Right hindlimb (tissue), 1 donor: Measurements from ENCODE around the gene COP1.
"Not testable (repeated sequence)": the region's sequence is repeated elsewhere in the genome, so short reads cannot be mapped to it uniquely, and the experiment has no call there.

ENCODE experiments used
- DNase-seq: peaks from one replicate; pipeline ENCODE4 v3.0.0-alpha.2; 2018

COP1 gene

DNA sequence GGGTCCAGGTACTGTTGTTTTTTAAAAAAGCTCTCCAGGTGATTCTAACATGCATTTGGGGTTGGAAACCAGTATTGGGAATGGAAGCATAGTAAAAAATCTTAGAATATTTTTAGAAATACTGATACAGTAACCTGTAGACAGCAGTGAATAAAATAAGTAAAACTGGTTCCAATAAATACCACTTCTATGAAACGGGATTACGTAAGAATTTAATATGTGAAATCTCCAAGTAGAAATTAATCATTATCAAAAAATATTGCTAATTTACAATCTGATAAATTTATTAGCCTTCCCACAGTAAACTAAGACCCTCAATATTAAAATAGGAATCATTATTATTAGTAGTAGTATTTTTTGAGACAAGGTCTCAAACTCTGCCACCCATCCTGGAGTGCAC is 177.5 kb downstream of the COP1 start:
- no peak for DNase-seq

DNA sequence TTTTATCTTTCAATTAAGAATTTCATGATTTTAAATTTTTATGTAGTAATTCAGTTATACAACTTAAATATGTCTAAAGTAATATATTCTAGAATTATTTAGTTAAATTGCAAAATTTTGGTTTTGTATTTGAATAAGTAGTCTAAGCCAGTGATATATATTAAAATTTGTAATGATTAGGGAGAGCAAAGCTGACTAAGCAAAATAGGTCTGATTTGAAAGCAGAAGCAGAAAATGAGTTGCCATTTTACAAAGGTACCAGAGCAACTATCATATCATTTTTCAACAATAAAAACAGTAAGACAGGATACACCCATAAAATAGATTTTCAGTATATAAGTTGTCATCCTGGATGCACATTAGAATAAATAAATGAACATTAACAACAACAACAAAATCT is 177.9 kb downstream of the COP1 start:
- DNase-seq = no peak

DNA sequence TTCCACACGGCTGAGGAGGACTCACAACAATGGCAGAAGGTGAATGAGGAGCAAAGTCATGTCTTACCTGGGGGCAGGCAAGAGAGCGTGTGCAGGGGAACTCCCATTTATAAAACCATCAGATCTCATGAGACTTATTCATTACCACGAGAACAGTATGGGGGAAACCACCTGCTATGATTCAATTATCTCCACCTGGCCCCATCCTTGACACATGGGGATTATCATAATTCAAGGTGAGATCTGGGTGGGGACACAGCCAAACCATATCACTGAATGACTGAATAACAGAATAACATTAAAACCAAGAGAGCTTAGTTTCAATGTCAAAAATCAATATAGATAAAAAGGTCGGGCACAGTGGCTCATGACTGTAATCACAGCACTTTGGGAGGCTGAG is 179.2 kb downstream of the COP1 start:
- not testable (repeated sequence) for DNase-seq

DNA sequence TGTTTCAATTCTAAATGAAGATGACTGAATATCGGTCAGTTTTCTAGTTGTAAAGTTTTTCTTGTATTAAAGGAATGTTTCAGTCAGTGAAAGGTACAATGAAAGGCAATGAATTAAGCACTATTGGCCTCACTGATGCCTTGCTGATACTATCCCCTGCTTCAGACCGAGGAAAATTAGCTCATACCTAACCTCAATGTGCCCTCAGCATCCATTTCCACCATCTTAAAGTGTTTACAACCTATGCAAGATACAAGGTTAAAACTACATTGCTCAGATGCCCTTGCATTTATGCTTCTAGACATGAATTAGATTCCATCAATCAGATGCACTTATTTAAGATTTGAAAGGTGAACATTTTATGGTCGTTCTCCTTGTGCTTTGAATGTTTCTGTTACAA is 184.5 kb downstream of the COP1 start:
- no peak for DNase-seq

DNA sequence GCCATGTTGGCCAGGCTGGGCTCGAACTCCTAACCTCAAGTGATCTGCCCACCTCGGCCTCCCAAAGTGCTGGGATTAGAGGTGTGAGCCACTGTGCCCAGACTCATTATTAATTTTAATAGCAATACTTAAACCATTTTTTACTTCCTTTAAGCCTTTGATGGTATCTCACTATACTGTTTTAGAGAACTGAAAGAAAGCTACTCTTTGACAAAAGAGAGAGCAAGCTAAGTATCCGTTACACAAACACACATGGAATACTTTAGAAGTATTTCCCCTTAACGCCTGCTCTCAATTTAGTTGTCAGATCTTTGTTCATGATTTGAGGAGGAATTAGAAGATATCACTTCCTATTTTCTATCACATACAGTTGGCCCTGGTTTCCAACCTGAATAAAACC is 189.4 kb downstream of the COP1 start:
- DNase-seq = no peak

DNA sequence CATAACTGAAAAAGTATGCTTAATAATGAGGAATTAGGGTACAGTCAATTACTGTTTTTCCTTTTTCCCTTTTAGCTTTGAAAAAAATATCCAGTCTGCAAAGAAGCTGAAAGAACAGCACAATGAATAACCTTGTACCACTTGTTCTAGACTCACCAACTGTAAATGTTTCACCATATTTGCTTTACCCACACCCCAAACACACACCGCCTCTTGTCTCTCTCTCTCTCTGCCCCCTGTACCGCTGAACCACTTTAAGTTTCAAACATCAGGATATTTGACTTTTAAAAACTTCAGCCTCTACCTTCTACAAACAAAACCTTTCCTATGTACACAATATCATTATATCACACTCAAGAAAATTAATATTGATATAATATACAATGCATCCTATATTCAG is 197.1 kb downstream of the COP1 start:
- no peak for DNase-seq

GRCh38 chr1:176007756-176008389 is 199.2 kb downstream of the COP1 start:
- DNase-seq = not testable (repeated sequence)

DNA sequence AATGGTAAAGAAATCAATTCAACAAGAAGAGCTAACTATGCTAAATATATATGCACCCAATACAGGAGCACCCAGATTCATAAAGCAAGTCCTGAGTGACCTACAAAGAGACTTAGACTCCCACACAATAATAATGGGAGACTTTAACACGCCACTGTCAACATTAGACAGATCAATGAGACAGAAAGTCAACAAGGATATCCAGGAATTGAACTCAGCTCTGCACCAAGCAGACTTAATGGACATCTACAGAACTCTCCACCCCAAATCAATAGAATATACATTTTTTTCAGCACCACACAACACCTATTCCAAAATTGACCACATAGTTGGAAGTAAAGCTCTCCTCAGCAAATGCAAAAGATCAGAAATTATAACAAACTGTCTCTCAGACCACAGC is 212.4 kb downstream of the COP1 start:
- not testable (repeated sequence) for DNase-seq

GRCh38 chr1:175992825-175993224 is 214.3 kb downstream of the COP1 start:
- DNase-seq = not testable (repeated sequence)

GRCh38 chr1:175992202-175992601 is 214.9 kb downstream of the COP1 start:
- DNase-seq = not testable (repeated sequence)

DNA sequence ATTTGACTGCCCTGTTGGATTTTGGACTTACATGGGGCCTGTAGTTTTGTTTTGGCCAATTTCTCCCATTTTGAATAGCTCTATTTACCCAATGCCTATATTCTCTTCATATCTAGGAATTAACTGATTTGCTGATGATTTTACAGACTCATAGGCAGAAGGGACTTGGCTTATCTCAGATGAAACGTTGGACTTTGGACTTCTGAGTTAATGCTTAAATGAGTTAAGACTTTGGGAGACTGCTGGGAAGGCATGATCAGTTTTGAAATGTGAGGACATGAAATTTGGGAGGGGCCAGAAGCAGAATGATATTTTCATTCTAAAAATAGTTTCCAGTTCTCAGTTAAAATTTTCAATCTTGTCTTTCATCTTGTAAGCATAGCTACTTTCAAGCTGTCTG is 222.3 kb downstream of the COP1 start:
- no peak for DNase-seq

GRCh38 chr1:175984057-175984812 is 222.9 kb downstream of the COP1 start:
- DNase-seq = no peak

GRCh38 chr1:175983363-175983762 is 223.7 kb downstream of the COP1 start:
- not testable (repeated sequence) for DNase-seq

- DNase-seq = no peak
These were observed 226.0 kb downstream of the COP1 start for GRCh38 chr1:175981128-175981527.

GRCh38 chr1:175978926-175979325 is 228.2 kb downstream of the COP1 start:
- no peak for DNase-seq

GRCh38 chr1:175978476-175978875 is 228.6 kb downstream of the COP1 start:
- no peak for DNase-seq

GRCh38 chr1:175976865-175977642 is 230.0 kb downstream of the COP1 start:
- DNase-seq = no peak

DNA sequence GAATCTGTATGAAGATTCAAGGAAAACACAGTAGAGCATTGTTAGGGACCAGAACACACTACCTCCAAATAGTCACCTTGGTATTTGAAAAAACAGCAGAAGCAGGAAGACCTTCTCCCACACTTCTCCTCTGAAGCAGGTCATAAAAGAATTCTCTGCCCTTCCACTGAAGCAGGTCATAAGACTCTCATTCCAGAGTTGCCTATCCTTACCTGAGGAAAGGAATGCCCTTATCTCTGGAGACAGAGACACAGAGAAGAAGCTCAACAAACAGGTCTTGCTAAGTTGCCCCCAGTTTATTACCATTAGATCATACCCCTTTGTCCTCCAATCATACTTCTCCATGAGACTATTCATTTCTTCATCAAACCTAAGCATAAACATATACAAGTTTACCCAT is 237.9 kb downstream of the COP1 start:
- no peak for DNase-seq

DNA sequence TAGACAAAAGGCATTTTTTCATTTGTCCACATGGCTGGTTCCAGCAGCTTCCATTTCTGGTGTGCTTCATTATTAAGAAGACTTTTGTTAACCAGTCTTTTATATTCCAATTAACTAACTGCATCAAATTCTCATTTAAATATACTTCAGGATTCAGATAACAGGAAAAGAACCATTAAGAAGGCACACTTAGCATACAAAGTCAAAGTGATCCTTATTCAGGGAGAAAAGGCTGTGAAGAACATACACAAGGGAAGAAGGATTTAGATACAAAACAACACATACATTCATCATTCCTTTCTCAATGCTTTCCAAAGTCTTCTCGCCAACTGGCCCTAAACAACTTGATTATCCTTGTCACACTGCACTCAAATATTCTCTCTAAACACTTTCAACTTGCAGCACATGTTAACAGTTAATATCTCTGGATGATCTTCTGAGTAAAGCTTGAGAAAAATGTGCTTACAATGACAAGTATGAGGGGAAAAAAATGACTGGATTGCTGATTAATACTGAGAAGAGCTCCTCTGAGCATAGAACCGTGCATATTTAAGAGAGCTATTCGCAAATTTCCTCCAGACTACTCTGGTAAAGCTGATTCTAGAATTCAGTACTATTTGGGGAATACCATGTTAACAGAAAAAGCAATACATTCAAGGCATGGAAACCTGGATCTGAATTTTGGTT is 238.5 kb downstream of the COP1 start:
- DNase-seq = no peak

GRCh38 chr1:175963740-175964139 is 243.3 kb downstream of the COP1 start:
- no peak for DNase-seq

GRCh38 chr1:175960169-175960568 is 246.9 kb downstream of the COP1 start:
- no peak for DNase-seq

DNA sequence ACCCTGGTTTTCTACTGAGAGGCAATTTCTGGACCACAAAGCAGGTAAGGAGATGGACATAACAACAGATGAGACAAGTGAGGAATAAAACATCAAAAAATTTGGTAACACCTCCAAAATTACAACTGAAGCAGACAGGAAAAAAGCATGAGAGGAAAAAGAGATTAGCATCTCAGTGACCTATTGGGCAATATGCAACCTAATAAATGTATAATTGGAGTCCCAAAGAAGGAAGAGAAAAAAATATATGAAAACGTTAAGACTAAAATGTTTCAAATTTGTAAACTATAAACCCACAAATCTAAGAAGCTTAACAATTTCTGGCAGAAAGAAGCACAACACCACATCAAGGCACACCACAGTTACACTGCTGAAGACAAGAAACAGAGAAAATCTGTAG is 255.5 kb downstream of the COP1 start:
- DNase-seq = no peak

DNA sequence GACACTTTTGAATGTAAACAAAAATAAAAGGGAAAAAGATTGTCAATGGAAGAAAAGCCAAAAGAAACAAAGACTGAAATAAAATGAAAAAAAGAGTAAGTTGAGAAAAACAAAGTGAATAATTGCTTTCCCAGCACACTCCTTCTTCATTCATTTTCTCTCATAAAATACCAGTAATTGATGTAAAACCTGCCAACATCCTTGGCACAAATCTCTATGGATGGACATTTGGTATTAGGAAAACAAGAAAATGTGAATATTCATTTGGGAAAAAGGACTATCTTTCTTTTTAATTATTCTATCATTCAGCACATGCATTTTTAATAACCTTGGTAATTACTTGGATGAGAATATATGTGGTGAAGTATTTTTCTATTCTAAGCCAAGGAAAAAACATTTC is 259.3 kb downstream of the COP1 start:
- DNase-seq = no peak
